ENCODE measurements around the gene GMDS. TPM values are rescaled to one million over a fixed set of nuclear protein-coding genes. Genes with fewer than 3 reads are reported as not detected.
A peak's percentile ranks its signal among the peaks of the same experiment; 100 is the strongest.

GMDS gene
- total RNA-seq, 1 experiment from 2014 or later: 10.0 TPM

GRCh38 chr6:2035826-2036709, 209.3 kb downstream of the GMDS start:
- DNase-seq (ENCODE audit: low read depth): no peak

- no peak for DNase-seq (ENCODE audit: low read depth)
Measured at GRCh38 chr6:2035046-2035445, 210.4 kb downstream of the GMDS start.

DNA sequence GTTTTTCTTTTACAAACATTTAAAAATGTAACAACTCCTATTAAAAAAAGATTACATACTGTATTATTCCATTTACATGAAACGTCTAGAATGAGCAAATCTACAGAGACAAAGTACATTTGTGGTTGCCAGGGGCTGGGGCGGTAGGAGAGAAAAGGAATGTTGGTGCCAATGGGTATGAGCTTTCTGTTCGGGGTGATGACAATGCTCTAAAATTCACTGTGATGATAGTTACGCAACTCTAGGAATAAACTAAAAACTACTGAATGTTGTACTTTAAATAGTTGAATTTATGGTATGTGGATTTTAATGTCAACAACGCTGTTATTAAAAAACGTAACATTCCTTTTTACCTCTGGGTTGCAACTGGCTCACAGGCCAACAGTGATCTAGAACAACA, 211.1 kb downstream of the GMDS start:
- no peak for DNase-seq (ENCODE audit: low read depth)

- no peak for DNase-seq (ENCODE audit: low read depth)
Measured at GRCh38 chr6:2033544-2033943, 211.9 kb downstream of the GMDS start.

- DNase-seq (ENCODE audit: low read depth): no peak
Measured at GRCh38 chr6:2030682-2031244, 214.6 kb downstream of the GMDS start.

DNA sequence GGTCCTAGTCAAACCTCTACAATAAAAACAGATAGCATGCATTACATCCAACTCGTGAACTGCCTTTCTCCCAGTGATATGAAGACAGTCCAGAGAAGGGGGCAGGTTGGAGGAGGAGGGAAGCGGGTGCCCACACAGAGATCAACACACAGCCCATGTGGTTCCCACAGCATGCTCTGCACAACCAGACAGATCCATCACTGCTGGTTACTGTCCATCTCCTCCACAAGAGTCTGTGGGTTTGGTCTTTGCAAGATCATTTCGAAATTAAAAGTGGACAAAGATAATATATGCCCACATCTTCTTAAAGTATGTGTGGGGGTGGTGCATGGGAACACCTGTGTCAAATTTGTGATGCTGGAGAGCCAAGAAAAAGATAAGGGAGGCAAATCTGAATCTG, 215.5 kb downstream of the GMDS start:
- DNase-seq (ENCODE audit: low read depth): no peak

DNA sequence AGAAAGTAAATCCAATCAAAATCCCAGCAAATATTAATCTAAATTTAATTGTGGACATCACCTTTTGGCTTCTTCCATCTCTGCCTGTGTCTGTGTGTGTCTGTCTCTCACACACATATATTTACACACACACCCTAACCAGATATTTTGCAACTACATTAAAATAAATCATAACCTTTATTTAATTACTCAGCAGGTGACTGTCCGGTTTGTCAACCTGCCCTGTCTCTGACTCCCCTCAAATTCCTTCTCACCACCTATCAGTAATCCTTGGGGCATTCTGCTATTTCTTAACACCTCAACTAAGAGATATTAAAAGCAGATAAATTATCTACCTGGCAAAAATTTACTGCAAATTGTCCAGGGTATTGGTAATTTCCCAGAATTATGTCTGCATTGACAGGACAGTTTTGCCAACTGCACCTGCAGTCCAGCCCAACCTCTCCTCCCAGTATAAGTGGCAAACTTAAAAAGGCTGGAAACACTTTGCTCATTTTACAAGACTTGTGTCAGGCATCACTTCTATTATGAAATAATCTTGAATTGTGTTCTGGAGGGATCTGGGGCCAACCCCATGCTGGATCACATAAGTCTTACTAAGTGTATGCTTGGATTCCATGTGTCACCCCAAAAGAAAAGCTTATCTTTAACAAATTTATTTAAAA, 216.1 kb downstream of the GMDS start:
- DNase-seq (ENCODE audit: low read depth): no peak

- DNase-seq (ENCODE audit: low read depth): no peak
Measured at GRCh38 chr6:2028457-2029038, 216.9 kb downstream of the GMDS start.

- peak; percentile 35 for DNase-seq (ENCODE audit: low read depth)
Measured at GRCh38 chr6:2026133-2026532, 219.3 kb downstream of the GMDS start.

DNA sequence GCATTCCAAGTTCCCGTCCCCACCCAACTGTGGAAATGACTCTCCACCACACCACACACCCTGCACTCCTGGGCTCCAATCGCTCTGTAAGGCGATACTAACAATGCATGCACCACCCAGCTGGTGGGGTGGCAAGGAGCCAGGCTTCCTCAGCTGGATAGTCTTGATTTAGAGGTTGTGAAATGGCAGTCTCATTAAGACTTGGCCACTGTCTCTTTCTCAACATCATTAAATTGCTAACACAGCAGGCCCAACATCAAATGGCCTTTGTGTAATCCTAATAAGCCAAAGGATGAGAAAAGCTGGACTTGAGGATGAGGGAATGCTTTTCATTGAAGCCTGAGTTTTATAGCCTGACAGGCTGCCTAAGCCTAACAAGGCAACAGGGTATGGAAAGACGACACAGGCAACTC, 223.7 kb downstream of the GMDS start:
- peak; percentile 79 for DNase-seq (ENCODE audit: low read depth)

- DNase-seq (ENCODE audit: low read depth): peak; percentile 65
Measured at GRCh38 chr6:2020909-2021308, 224.5 kb downstream of the GMDS start.

DNA sequence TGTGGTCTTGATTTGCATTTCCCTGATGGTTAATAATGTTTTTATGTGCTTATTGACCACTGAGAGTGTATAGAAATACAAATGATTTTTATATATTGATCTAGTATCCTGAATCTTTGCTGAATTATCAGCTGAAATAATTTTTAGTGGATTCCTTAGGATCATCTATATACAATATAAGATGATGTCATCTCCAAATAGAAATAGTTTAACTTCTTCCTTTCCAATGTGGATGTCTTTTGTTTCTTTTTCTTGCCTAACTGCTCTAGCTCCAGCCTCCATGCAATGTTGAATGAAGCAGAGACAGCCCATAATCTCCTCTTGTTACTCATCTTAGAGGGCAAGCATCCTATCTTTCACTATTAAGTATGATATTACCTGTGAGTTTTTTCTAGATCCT, 226.4 kb downstream of the GMDS start:
- no peak for DNase-seq (ENCODE audit: low read depth)

- DNase-seq (ENCODE audit: low read depth): no peak
Measured at GRCh38 chr6:2016040-2016439, 229.4 kb downstream of the GMDS start.

DNA sequence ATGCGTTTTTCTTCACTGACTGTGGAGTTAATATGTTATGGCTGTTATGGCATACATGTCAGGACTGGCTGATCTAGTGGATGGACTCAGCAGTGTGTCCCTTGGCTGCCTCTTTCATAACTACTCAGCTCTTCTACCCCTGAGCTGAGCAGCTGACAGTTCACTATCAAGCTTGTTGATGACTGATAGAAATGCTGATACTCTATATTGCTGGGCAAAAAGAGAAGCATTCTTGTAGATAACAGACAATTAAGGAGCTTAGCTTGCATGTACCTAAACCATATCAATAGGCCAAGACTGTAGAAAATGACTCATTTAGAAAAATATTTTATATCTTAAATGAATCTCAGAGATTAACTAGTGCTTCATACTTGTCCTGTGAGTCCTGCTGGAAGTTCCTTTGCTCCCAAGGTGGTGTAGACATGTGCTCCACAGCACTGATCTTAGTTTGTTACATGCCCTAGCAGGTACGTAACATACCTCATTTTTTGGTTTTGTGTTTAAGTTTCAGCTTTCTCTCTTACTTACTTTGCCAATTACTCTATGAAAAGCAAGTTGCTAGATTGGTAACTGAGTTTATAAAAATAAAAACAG, 236.9 kb downstream of the GMDS start:
- DNase-seq (ENCODE audit: low read depth): no peak

DNA sequence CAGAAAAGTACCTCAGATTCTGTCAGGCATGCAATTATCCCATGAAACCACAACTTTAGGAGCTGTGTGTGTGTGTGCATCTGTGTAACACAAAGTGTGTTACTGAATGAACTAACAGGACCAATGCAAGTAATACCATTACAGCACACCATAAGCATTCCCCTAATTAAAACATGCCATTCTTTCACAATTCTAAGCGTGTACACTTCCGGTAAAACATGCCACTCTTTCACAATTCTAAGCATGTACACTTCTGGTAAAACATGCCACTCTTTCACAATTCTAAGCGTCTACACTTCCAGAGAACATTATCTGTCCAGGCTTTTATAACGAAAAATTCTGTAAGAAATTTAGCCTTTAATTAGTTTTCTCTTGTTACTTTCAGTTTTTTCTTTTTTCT, 238.2 kb downstream of the GMDS start:
- DNase-seq (ENCODE audit: low read depth): no peak

GRCh38 chr6:2004888-2005287, 240.5 kb downstream of the GMDS start:
- no peak for DNase-seq (ENCODE audit: low read depth)

DNA sequence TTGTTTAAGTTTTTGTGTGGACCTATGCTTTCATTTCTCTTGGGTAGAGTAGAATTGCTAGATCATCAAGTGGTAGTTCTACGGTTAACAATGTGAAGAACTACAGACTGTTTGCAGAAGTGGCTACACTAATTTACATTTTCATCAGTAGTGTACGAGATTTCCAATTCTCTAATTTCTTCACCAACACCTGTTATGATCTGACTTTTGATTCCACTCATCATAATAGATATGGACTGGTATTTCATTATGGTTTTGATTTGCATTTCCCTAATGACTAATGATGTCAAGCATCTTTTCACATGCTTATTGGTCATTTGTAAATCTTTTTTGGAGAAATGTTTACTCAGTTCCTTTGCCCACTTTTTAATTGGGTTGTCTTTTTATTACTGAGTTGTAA, 244.4 kb downstream of the GMDS start:
- no peak for DNase-seq (ENCODE audit: low read depth)

DNA sequence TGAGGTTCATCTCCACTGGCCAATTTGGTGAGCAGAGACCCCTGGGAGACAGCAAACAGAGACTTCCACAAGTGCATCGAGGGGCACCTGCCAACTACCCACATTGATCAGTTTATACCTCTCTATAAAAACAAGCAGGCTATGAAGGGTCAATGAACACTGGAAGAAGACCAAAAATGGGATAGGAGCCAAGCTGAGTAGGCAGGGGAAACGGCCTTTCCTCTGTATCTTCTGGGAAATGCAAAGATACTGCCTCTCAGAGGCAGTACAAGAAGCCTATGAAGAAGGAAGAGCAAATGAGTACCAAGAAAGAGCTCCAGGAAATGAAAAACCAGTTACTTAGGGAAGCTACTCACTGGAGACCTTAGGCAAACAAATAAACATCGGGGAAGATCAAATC, 247.7 kb downstream of the GMDS start:
- no peak for DNase-seq (ENCODE audit: low read depth)

DNA sequence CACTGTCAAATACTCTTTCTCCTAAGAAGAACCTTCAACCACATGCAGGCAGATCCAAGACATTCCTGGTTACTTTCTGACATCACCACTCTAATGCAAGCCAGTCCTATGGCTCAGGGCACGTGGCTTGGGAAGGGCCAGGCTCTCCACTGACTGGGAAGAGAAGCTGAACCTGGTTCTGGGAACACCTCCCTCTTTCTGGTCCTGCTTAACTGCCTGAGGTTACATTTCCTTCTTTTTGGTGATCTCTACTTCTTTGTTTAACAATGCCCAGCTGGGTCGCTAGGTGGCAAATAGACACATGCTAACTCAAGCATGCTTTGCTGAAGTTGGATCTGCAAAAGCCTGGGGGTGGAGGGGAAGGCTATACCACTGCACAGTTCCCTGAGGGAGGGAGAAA, 249.8 kb downstream of the GMDS start:
- no peak for DNase-seq (ENCODE audit: low read depth)

GRCh38 chr6:1993042-1993441, 252.4 kb downstream of the GMDS start:
- DNase-seq (ENCODE audit: low read depth): peak; percentile 48

DNA sequence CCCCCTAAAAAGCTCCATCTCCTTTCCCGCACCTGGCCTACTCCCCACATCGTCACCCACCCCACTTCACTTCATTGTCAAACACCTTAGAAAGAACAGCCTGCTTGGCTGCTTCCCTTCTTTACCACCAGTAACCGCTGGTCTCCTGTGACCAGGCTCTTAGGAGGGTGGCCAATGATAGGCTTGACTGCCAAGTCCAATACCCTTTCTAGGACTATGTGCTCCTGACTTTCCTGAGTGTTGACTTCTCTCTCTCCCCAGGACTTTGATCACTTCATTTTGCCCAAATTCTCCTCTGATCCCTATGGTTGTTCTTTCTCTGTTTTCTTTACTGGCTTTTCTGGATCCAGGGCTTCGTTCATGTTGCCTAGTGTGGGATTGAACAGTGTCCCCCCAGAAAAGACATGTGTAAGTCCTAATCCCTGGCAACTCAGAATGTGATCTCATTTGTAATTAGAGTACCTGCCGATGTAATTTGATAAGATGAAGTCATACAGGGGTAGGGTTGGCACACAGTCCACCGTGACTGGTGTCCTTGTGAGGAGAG, 254.0 kb downstream of the GMDS start:
- no peak for DNase-seq (ENCODE audit: low read depth)

DNA sequence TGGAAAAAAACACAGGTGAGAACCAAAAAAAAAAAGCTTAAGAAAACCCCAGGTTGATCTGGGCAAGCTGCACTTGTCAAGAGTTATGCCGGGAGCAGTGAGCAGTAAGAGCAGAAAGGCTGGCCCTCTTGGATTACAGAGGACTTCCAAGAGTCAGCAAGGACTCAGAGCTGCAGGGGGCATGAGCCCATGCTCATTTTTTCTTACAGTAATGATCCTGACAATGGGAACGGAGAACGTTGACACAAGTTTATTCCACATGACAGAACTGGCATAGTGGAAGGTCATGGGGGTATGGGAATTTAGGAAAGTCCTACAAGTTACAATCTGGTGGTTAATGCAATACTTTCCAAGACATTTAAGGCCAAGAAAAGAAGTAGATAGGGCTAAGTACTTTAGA, 256.6 kb downstream of the GMDS start:
- no peak for DNase-seq (ENCODE audit: low read depth)

All from Daoy (cell line).